SKM-1 (cell line): ENCODE data around the gene UBE2O.

ENCODE experiments used
- DNase-seq: peaks from one replicate; lab custom pipeline; 2025; ENCODE audit not compliant: unreplicated experiment; lab: John Stamatoyannopoulos, UW

The UBE2O gene

GRCh38 chr17:76441686-76442340 is 11.1 kb downstream of the UBE2O start:
- no peak for DNase-seq

GRCh38 chr17:76440751-76441362 is 12.1 kb downstream of the UBE2O start:
- no peak for DNase-seq

GRCh38 chr17:76439314-76439928 is 13.5 kb downstream of the UBE2O start:
- no peak for DNase-seq

DNA sequence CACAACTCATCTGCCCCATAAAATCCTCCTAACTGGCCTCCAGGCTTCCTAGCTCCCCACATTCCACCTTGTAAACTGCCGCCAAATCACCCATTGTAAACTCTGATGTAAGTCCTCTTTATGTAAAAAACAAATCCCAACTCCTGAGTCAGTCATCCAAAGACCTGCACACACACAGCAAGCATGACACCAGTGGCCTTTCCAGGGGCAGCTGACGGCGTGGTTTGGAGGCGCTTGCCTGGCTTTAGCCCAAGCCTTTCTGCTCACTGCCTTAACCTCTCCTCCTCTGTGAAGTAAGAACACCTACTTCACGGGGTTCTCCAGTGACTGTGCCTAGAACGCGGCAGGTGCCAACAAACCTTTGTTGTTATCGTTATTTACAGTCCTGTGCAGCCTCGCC is 14.0 kb downstream of the UBE2O start:
- DNase-seq: no peak

DNA sequence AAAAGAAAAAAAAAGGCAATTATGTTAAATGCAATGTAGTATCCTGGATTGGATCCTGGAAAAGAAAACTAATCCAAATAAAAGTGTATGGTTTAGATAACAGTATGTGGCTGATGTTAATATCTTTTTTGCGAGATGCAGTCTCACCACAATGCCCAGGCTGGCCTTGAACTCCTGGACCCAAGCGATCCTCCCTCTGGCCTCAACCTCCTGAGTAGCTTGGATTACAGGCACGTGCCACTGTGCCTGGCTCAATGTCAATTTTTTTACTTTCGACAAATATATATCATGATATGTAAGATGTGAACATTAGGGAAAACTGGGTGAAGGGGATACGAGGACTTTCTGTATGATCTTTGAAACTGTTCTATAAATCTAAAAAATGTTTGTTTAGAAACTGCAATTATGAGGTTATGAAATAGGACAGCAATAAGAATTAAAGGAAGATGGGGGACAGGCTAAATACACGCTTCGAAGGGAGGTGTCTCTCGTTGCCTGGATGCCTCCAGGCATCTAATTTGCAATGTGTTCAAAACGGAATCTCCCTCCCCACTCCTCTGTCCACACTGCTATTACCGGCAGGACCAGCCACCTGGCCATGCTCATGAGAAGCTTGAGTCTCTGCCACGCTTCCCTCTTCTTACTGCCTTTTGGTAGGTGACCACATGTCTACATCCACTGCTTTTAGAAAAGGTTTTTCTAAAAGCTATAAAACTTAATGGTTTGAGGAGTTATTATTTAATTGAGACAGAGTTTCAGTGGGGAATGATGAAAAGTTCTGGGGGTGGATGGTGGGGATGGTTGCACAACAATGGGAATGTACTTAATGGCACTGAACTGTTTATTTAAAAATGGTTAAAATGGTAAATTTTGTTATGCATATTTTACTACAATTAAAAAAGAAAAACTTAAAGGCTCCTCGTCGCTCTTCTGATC is 15.2 kb downstream of the UBE2O start:
- DNase-seq: no peak

DNA sequence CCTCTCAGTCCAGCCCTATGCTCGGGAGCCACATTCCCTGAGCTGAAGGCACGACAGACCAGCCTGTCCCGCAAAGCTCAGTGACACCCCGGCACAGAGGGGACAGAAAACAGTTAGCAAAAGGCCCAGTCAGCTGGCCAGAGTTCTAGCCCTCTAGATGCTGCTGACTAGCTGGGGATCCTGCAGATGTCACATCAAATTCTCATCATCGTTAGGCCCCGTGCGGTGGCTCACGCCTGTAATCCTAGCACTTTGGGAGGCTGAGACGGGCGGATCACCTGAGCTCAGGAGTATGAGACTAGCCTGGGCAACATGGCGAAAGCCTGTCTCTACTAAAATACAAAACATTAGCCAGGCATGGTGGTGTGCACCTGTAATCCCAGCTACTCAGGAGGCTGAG is 17.2 kb downstream of the UBE2O start:
- no peak for DNase-seq

GRCh38 chr17:76434870-76435269 is 18.1 kb downstream of the UBE2O start:
- DNase-seq: no peak

- no peak for DNase-seq
These were observed 19.3 kb downstream of the UBE2O start for GRCh38 chr17:76433693-76434092.

DNA sequence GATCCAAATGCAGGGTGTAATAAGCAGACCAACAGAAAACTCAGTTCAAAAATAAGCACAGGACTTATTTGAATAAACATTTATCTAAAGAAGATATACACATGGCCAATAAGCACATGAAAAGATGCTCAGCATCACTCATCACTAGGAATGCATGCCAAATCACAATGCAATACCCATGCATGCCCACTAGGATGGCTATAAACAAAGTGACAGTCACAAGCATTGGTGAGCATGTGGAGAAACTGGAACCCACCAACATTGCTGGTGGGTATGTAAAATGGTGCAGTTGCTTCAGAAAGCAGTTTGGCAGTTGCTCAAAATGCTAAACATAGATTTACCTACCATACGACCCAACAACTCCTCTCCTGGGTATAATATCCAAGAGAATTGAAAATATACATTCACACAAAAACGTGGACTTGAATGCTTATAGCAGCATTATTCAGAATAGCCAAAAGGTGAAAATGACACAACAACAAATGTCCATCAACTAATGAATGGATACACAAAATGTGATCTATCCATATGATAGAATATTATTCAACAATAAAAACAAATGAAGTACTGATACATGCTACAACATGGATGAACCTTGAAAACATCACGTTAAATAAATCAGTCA is 20.1 kb downstream of the UBE2O start:
- DNase-seq: no peak

GRCh38 chr17:76432004-76432403 is 20.9 kb downstream of the UBE2O start:
- no peak for DNase-seq

GRCh38 chr17:76431509-76431908 is 21.4 kb downstream of the UBE2O start:
- DNase-seq: no peak

- DNase-seq: no peak
These were observed 24.4 kb downstream of the UBE2O start for GRCh38 chr17:76428511-76428910.

DNA sequence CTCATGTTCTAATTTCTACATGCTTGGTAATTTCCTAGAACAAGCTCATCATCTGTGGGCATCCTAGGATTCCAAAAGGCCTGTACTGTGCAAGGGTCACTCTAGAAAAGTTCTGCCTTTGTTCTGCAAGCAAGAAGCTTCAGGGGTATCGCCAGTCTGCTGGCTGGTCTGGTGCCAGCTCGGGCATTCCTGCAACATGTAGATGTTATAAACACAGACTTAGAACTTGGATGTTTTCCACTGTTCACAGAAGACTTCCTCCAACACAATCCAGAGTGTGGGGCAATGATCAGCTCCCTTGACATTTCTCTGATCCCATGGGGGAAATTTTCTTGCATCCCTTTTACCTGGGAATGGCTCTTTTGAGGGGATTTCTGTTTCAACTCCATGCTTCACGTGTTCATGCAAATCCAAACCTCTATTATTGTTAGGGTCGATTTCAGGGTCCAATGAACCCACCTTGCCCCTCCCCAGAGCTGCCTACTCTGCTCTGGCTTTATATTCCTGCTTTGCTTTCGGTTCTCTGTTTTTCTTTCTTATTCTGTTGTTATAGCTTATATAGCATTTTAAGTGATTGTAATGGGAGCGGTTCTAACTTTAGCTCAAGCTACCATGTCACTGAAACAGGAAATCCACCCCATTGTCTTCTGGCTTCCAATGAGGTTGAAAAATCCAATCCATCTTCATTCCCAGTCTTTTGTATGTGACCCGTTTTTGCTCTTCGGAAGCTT is 25.3 kb downstream of the UBE2O start:
- no peak for DNase-seq

GRCh38 chr17:76426853-76427252 is 26.1 kb downstream of the UBE2O start:
- DNase-seq: no peak

DNA sequence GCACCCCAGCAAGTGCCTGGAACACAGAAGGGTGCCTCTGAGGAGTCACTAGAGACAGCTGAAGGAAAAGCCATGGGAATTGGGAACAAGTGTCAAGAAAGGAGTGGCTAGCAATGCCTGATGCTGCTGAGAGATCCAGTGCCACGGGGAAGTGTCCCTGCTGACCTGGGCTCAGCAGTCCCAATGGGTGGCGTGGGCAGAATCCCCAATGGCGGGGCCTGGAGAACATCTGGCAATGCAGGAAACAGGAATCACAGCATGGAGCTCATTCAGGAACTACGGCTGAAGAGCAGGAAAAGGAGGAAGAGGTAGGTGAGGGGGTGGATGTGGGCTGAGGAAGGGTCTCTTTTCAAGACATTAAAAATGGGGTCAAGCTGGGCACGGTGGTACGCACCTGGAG is 30.1 kb downstream of the UBE2O start:
- no peak for DNase-seq

GRCh38 chr17:76422406-76422805 is 30.5 kb downstream of the UBE2O start:
- no peak for DNase-seq

GRCh38 chr17:76421044-76421407 is 31.9 kb downstream of the UBE2O start:
- DNase-seq: no peak

DNA sequence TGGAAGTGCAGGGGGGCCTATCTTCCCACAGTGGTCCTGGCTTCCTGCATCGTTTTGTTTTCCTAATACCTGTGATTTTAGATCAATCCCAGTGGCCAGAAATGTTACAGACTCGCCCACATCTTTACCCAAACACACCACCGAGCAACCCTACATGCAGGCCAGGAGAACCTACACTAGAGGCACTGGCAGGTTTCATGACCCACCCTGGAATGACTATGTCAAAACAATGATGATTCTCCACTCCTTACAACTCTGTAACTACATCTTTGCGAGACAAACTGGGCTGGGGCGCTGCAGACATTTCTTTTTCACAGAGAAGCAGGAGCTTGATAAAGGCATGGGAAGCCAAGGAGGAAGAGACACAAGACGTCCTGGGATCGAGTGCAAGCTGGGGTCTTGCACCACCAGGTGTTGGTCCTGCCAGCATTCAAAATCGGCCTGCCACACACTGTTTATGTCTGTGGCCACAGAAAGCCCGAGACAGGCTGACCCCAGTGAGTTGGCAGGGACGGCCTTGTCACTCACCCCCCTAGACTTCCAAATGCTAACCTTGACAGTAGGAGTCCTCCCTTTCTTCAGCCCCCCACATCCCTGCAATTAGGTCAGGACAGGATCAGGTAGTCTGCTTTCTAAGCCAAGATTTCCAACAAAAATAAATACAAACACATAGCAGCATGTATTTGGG is 32.5 kb downstream of the UBE2O start:
- DNase-seq: no peak

DNA sequence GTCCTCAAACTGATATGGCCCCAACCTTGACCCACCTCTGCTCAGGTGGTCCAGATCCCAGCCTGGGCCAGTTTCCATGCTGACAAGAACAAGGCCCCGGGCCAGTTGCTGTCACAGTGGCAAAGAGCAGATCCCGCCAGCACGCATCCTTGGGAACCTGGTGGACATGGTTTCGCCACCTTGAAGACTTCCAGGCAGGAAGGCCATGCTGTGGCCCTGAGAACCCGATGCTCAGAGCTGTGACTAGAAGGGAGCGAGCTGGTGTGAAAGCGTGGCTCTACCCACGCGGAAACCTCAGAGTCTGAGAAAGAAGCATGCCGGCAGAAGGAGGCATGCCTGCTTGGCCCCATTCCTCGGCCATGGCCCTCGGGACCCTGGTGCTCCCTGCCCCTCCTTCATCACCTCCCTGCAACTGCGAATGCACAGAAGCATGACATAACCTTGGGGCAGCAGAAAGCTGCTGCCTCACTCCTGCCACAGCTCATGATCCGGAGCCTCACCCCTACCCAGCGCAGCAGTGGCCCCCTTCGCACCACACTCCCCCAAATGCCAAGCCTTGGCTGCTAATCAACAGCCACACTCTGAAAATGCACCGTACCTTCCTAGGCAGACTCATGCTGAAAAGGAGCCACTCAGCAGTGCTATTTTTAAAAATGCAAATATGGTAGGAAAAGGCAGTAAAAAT is 33.2 kb downstream of the UBE2O start:
- DNase-seq: no peak
